NCI-H2227 (cell line): Measurements from ENCODE around the gene PRMT7.

ENCODE experiments used
- DNase-seq: peaks from one replicate; lab custom pipeline; 2025; ENCODE audit not compliant: unreplicated experiment; lab: John Stamatoyannopoulos, UW

The PRMT7 gene

GRCh38 chr16:68373528-68374245 is 62.9 kb downstream of the PRMT7 start:
- DNase-seq = no peak

DNA sequence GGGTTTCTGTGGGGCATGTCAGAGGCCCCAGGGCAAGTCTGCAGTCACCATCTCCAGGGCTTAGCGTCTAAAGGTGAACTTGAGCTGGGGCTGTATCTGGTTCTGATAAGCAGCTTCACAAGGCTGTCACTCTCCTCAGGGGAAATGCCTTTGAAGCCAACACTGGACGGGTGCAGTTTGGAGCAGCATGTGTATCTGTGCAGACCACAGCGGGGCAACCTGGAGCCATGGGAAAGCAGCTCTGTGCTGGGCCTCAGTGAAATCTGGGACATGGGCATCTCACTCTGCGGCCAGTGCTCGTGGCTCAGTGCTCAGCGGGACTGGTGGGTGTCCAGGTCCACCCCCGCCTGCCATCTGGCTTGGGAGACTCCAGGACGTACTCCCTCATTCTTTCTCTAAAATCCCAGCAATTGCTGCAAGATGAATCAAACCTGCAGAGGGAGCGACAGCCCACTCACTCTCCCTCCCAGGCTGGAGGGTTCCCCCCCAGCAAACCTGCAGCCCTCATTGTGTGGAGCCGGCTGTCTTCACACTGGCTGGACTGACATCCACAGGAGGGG is 63.5 kb downstream of the PRMT7 start:
- DNase-seq = no peak

GRCh38 chr16:68374961-68375660 is 64.3 kb downstream of the PRMT7 start:
- no peak for DNase-seq

DNA sequence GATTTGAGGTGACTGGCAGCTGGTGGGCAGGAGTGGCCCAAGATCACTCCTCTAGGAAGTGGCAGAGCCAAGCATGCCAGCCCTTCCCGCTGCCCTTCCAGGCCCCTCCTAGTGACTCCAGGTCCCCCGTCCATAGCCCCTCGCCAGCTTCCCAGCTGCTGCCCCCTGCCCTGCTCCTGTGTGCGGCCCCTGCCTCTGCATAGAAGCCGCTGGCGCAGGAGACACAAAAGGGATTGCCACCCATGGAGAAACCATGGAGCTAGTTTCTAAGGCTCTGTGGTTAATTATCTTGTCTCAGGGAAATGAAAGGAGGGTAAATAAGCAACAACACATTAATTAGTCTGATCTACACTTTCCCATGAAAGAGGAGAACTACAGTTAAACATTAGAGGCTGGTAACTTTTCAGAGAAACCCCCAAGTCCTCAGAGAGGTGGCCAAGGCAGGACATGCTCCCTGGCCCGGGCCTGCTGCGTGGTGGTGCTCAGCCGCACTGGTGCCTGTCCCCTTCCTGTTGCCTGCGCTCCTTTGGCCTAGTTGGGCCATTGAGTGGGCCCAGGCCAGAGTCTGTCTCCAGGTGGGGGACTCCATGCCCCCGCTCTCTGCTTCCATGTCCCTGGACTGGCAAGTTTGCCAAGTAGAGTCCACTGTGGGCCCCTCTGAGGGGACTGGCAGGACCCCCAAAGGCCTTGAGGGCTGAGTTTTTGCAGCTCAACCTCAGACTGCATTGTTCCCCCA is 65.2 kb downstream of the PRMT7 start:
- no peak for DNase-seq

DNA sequence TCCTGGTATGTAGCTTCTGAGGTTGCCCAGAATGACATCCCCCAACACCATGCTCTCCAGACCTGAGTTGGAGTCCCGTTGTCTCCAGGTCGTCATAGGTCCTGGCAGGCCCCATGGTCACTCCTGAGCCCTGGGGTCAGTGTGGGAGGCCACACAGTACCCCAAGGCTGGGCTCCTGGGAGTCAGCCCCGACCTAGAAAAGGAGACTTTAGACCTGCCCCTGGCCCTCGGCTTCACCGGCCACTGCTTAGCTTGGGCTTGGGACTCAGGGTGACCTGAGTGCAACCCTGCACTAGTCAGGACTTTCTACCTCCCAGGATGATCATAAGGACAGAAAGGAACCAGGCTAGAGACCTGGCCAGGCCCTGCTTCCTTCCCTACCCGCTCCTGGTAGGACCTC is 65.8 kb downstream of the PRMT7 start:
- DNase-seq = no peak

GRCh38 chr16:68377221-68377620 is 66.4 kb downstream of the PRMT7 start:
- no peak for DNase-seq

DNA sequence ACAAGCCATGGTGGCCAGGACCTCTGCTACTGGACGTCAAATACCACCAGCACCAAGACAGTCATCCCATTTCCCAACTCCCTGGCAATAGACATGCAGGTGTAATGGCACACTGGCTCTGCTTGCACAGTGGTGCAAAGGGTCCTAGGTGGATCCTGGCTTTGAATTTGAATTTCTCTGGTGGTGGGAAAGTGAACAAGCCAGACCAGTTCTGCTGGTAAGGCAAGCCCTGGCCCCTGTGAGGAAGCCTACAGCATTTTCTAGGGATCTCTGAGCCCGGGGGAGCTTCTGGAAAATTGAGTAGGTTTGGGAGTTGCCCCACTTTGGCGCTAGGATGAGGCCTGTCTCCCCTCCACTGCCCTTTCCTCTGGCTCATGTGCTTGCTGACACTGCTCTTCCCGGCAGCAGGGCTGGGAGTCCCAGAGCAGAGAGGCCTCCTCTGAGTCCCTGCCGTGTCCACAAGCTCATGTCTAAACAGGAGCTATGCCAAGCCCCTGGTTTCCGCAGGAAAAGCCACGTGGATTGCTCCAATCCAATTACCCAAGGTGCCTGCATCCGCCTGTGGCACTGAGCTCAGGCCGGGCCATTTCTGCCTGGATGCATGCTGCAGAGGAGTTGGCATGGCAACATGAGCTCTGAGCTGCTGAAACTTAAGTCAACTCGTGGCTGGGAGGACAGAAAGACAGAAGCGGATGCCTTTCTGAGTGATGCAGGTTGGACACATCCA is 67.0 kb downstream of the PRMT7 start:
- peak; percentile 27 for DNase-seq

GRCh38 chr16:68378436-68379415 is 67.9 kb downstream of the PRMT7 start:
- DNase-seq = no peak

DNA sequence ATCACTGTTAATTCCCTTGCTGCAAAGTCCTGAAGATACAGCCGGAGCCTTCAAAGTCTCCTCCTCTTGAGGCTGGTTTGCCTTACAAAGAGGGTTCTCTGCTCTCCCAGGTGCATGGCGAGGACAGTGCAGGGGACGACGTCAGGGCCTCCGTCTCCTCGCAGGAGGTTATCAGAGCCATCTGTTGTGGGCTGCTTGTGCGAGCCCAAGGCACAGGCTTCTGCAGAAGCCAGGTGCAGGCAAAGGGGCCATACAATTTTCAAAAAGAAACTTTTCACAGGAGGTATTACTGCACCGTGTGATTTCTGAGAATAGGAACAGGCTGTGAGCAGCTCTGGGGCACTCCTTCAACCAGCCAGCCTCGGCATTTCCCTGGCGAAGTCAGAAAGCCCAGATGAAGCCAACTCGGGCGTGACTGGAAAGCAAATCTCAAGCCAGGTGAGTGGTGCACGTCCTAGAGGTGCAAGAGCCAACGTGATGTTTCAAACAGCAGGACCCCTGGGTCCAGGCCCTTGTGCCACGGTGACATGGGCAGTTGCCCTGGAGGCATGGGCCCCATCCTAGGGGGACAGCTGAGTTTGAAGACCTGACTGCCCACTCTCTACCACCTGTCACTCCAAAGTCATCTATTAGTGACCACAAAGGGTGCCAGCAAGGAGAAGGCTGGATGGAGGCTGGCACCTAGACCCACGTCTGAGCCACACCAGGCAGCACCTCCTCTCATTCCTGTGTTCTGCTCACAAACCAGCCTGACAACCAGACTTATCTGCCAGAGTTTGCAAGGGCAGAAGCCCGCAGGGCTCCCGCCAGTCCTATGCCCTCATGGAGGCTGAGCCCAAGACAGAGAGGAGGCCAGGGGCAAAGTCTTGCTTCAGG is 68.9 kb downstream of the PRMT7 start:
- DNase-seq = no peak

DNA sequence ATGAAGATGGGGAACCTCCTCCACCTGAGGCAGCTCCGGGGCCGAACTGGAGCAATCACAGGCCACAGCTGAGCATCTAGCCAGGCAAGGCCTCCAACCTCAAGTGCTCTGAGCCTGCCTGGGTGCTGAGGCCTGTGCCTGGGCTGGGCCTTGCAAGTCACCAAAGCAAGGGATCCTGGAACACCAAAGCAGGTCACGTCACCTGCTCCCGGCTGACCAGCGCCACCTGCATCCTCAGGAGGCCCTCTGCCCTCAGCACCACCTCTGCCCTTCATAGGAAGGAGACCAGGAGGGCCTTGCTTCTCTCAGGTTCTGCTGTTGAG is 69.5 kb downstream of the PRMT7 start:
- DNase-seq = no peak

DNA sequence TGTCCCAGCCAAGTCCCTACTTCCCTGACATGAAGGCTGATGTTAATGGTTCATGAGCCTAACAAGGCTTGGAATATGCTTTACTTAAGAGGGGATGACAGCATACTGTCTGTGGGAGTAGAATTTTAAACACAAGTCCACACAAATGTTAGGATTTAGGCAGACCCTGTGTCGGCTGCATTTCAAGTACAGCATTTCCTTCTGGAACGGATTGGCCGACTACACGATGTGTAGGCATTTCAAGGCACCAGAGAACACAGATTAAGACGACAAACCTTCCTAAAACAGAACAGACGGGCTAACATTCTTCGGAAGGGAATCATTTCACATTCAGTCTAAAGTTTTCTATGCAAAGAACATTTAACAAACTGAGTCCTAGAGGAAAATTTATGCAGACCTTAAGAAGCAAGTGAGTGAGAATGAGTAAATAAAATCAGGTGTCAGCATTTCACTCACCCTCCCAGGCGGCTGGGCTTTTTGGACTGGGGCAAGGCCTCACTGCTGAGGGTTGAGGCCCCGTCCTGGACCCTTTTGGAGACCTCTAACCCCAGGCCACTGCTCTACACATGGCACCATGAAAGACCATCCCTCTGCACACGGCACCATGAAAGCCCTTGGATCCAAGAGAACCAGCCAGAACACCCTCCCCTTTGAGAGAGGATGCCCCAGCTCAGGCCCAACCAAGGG is 70.0 kb downstream of the PRMT7 start:
- DNase-seq = no peak

GRCh38 chr16:68381363-68381724 is 70.5 kb downstream of the PRMT7 start:
- no peak for DNase-seq

DNA sequence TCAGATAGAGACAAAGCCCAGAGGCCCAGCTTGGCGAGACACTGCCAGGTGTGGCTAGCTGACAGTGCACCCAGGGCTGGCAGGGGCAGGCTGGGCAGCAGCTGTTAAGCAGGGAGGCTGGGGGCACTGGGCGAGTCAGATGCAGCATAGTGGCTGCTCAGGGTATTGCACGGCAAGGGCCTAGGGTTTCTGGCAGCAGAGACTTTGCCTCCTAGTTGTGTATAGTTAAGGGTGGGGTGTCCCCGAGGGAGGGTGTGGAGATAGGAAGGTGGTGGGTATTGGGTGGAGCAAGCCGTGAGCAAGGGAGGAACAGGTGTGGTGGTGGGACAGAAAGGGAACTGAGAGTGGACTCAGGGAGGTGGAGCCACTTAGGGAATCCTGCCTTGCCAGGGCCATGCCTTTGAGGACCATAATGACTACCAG is 71.5 kb downstream of the PRMT7 start:
- no peak for DNase-seq

GRCh38 chr16:68383858-68384257 is 73.0 kb downstream of the PRMT7 start:
- DNase-seq = no peak

- peak; percentile 22 for DNase-seq
Measured at GRCh38 chr16:68384288-68385161, 73.7 kb downstream of the PRMT7 start.

- no peak for DNase-seq
Measured at GRCh38 chr16:68385371-68385770, 74.6 kb downstream of the PRMT7 start.

GRCh38 chr16:68386628-68387027 is 75.8 kb downstream of the PRMT7 start:
- DNase-seq = no peak

- DNase-seq = no peak
Measured at GRCh38 chr16:68387301-68387700, 76.5 kb downstream of the PRMT7 start.
